Iris pigment epithelial cell (primary cell): ENCODE data around the gene TCF15.
A peak's percentile ranks its signal among the peaks of the same experiment; 100 is the strongest.

Experiments used
- DNase-seq: peaks from one replicate; pipeline ENCODE4 v3.0.0-alpha.2; 2011; ENCODE audit warnings: low read depth

TCF15 gene

DNA sequence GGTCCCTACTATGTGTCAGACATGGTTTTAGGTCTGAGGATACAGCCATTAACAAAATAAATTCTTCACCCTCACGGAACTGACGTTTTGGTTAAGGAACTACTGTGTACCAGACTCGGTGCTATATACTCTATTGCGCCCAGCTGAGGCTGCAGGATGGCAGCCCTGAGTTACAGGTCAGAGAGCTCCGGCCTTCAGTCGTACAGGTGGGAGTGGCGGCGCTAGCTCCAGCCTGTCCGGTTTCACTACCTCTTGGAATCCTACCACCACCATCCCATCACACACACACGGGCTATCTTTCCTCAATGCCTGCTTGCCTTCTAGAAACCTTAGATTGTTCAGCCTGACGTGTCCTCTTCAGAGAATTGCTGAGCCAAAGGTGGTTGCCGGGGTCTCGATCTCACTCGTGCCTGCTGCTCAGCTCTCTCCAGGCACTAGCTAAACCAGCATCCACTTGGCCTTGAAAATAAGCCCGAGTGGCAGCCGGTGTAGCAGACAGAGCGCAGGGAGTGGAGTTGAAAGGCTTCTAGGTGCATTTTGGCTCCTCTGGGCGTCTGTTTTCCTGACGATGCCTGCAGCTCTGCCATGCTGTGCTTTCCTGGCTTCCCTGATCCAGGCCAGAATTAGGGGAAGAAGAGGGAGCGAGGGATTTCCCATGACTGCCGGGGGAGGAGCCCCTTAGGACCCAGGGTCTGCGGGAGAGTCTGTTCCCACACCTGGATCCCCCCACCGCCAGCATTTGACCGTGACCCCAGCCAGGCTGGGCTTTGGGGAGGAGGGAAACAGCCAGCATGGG lies 1.1 kb upstream of the TCF15 start:
- DNase-seq = no peak

GRCh38 chr20:609371-609964 lies 641 bp downstream of the TCF15 start:
- no peak for DNase-seq

- DNase-seq = no peak
These were observed 1.1 kb downstream of the TCF15 start for GRCh38 chr20:608970-609369.

DNA sequence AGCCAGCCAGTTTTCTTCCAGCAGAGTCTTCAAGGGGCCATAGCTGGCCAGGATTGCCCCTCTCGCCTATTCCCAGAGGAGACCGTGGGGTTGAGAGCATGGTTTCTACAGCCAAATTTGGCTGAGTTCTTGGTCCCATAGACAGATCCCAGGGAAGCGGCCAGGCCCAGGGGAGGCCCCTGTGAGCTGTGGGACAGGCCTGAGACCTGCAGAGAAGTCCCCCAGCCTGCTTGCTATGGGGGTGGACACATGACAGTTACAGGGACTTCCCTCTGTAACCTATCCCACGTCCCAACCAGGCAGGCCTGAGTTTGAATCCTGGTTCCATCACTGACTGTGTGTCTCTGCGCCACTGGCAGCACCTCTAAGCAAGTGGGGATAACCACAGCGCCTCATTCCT lies 2.6 kb downstream of the TCF15 start:
- DNase-seq = no peak

- no peak for DNase-seq
These were observed 4.9 kb downstream of the TCF15 start for GRCh38 chr20:605237-605636.

DNA sequence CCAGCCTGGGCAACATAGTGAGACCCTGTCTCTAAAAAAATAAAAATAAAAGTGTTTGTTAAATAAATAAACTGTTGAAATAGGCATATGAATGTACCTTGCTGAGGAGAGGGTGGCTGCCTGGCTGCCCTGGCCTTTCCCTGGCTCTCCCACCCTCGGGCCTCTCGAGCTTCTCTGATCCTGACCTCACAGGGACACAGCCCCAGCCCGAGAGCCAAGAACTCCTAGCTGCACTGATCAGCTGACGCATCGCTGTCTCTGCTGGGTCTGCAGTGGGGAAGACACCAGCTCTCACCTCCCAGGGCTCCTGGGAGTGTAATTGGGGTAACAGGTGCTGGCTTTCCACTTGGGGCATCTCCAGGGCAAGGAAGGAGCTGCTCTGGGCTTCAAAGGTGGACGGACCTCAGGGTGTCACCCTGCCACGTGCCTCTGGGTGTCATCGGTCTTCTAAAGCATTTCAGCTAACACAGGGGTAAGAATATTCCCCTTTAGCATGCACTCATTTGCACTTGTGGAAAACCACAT lies 6.9 kb downstream of the TCF15 start:
- DNase-seq = no peak

- DNase-seq = no peak
These were observed 7.8 kb downstream of the TCF15 start for GRCh38 chr20:602111-602970.

DNA sequence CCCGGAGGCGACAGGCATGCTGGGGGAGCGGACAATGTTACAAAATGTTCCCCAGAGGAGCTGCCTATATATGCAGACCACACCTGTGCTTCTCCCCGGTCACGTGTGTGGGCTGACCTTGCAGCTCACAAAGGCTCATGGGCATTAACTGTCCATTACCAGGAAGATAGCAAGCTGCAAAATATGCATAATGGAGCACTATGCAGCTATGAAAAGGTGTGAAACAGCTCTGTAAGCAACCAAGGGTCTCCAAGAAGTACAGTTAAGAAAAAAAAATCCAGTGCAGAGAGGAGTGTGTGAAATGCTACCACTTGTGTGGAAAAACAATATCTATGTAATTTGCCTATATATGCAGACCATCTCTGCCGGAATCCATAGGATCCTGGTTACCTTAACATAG lies 9.4 kb downstream of the TCF15 start:
- DNase-seq = no peak

DNA sequence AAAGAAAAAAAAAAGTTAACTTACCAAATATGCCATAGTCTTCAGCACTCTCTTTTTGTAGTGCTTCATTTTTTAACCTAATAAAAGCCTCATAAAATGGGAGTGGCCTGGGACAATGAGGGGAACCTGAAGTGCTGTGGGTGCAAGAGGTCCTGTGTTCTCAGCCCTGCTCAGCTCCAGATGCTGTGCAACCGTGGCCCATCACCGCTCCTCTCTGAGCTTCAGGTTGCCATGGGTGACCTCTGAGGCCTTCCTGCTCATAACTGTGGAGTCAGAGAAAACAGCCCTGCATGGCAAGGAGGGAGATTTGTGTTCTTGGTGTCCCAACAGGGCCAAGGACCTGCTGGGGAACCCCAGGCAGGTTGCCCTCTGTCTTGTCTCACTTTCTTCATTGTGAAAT lies 10.0 kb downstream of the TCF15 start:
- DNase-seq = no peak

GRCh38 chr20:598133-598850 lies 11.8 kb downstream of the TCF15 start:
- no peak for DNase-seq

DNA sequence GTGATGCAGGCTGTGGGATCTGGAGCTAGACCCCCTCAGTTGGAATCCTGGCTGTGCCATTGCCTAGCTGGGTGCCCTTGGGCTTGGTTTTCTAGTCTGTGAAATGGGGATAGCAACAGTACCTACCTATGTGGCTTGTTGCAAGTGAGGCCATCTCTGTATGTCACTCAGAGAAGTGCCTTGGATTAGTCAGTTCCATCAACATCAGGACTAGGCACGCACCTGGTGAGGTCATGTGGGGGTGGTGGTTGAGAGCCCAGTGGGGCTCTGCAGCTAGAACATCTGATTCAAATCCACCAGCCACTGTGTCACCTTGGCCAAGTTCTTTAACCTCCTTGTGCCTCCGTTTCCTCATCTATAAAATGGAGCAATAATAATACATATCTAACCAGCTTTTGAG lies 12.5 kb downstream of the TCF15 start:
- no peak for DNase-seq

DNA sequence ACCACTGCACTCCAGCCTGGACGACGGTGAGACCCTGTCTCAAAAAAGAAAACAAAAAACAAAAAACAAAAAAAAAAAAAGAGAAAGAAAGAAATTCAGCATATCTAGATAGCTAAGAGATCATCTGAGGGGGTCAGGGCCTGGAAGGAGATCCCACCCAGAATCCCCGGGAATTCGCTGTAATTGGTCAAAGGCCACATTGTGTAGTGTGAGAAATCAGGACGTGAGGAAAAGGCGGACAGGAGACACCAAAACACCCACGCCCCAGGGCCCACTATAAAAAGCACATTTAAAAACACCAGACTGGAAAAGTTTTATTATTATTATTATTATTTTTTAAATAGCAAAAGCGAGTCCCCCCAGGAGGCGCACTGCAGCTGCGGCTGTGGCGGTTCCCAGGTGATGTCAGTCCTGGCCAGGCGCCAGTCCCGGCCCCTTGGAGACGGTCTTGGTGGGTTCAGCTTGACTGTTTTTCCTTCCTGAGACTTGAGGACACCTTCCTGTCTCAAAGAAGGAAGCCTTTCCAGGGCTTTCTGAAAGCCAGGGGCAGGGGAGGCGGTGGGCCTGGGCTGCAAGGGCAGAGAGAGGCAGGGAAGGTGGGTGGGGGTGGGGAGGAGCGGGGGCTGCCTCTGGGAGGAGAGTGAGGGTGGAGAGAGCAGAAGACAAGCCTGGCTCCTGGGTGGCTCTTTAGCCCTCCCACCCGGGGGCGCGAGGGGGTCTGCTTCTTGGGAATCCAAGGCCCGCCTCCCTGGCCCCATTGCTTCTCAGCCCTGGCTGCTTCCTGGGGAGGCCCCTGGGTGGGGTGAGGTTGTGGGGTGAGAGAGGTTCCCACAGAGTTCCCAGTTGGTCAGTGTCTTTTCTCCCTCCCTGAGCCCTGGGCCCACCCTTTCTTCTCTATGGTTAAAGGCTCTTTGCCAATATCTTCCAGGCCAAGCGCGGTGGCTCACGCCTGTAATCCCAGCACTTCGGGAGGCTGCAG lies 14.5 kb downstream of the TCF15 start:
- no peak for DNase-seq

DNA sequence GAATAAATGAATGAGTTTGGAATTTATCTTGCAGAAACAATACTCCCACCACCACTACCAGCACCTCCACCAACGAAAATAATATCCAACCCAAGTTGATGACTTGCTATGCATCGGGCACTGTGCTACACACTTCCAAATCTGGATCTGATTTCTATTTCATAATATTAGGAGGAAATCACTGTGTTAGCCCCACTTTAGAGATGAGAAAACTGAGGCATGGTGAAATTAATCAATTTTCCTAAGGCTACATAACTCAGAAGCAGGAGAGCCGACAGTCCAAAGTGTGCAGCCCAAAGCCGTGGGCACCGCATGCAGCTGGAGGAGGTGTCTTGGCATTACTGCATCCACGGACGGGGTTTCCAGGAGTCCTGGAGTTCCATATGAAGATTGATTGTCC lies 17.6 kb downstream of the TCF15 start:
- no peak for DNase-seq

DNA sequence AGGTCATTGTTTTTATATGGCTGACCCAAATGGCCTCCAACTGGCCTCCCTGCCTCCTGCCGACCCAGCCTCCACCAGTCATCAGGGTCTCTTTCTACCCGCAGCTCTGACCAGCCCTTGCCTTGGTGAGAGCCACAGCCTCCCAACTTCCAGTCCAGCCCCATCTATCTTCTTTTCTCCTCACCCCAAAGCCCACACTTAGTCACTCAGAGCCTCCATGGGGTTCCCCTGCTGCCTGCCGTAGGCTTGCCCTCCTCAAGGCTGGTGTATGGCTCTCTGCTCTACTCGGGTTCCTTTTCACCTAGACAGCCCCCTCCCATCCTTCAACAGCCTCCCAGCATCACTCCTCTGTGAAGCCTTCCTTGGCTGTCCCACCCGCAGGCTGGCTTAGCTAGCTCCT lies 18.2 kb downstream of the TCF15 start:
- no peak for DNase-seq

DNA sequence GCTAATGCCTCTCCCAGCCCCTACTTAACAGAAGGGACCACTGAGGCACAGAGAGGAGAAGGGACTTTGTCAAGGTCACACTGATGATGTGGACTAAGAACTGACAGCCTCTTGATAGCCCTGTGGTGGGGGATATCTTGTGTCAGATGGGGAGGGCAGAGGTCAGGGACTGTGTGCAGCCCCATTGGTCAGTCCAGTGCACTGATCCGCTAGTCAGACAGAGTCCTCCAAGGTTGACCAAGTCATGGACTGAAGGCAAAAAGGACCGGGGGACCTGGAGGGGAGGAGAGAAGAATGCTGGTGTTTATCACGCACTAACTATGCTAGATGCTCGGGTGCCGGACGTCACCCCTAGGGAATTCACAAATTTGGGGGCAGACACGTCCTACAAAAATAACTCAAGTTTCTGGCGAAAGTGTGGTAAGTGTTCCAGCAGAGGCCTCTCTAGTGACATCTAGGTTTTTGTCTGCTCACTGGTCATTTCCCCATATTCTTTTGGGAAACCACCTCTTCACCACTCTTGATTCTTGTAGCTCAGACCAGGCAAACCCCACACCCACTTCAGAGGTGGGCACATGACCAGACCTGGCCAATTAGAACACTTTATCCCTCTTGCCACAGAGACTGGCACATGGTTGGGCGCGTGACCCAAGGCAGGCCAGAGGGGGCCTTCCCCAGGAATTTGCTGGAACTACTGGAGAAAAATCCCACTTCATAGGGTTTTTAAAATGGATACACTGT lies 21.0 kb downstream of the TCF15 start:
- DNase-seq = no peak

GRCh38 chr20:588476-588875 lies 21.6 kb downstream of the TCF15 start:
- DNase-seq = no peak

GRCh38 chr20:584971-585301 lies 25.2 kb downstream of the TCF15 start:
- no peak for DNase-seq

DNA sequence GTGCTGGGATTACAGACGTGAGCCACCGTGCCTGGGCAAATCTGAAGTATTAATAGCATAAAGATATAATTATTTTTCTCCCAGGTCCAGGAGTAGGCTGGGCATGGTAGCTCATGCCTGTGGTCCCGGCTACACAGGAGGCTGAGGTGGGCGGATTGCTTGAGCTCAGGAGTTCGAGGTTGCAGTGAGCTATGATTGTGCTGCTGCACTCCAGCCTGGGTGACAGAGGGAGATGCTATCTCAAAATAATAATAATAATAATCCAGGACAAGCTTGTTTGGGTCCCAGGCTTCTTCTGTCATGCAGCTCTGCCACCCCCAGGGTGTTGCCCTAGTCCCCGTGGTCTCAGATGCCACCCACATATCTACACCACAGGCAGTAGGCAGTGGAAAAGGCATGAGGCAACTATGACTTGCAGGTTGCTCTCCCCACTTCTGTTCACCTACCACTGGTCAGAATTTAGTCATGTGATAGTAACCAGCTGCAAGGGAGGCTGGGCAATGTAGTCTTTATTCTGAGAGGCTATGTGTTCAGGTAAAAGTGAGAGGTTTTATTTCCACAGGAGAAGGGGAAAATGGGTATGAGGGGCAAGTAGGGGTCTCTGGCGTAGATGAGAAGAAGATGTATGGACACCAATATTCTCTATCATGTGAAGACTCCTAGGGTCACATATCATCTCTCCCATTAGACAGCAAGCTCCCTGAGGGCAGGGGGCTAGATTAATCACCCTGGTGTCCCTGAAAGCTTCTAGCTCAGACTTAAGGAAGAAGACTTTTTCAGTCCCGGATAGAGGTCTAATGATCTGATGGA lies 25.7 kb downstream of the TCF15 start:
- DNase-seq = peak; percentile 11

- no peak for DNase-seq
These were observed 27.9 kb downstream of the TCF15 start for GRCh38 chr20:582204-582603.
